B cell (primary cell): ENCODE measurements around the gene KDM1B. TPM values are rescaled to one million over a fixed set of nuclear protein-coding genes. Genes with fewer than 3 reads are reported as not detected.

Experiments
- ATAC-seq: fragments of 200-7000 bp; cut with Tn5 transposase; one replicate; pipeline ENCODE4 v1.10.0; 2021; ENCODE audit warnings: low read depth, mild to moderate bottlenecking, moderate number of reproducible peaks, moderate library complexity
- CTCF ChIA-PET: fragments of 350-600 bp; sonication (Branson Sonifier 250); formaldehyde crosslinking; loops from one replicate; lab custom pipeline; 2021; ENCODE audit warnings: antibody characterized with exemption, inconsistent platforms; lab: Charles Lee
- POLR2A ChIA-PET: fragments of 350-600 bp; sonication (Branson Sonifier 250); formaldehyde crosslinking; loops from one replicate; lab custom pipeline; 2021; ENCODE audit warnings: antibody characterized with exemption; lab: Charles Lee
- DNase-seq: peaks from one replicate; pipeline ENCODE4 v3.0.0; 2013
- H2AFZ ChIP-seq: 2 replicates; pipeline ENCODE4 v1.6.1; 2012; ENCODE audit warnings: mild to moderate bottlenecking, low read depth, low read length; ENCODE audit not compliant: insufficient read depth, poor library complexity, severe bottlenecking
- H3K27ac ChIP-seq, 2 donors: 1 replicate in 1 of 2; 2 replicates in 1 of 2; pipeline ENCODE4 v1.5.1; 2012 to 2013; ENCODE audit warnings: low read length in 2 of 2, mild to moderate bottlenecking in 2 of 2, moderate library complexity in 1 of 2
- H3K27me3 ChIP-seq, 4 experiments: fragments of 200-600 bp in 1 of 4; sonication (generic) in 1 of 4; replicated peaks in 1 of 4; 1 replicate in 2 of 4; 2 replicates in 2 of 4; pipeline versions ENCODE4 v1.6.1 to v1.7.0; 2013 to 2016; ENCODE audit warnings: low read length in 3 of 4, mild to moderate bottlenecking in 2 of 4, mixed read lengths in 1 of 4, moderate library complexity in 1 of 4; ENCODE audit not compliant: insufficient read depth in 4 of 4, control insufficient read depth in 3 of 4; ENCODE audit errors: control extremely low read depth in 1 of 4
- H3K36me3 ChIP-seq, 2 experiments: replicated peaks in 1 of 2; 1 replicate in 1 of 2; 2 replicates in 1 of 2; pipeline versions ENCODE4 v1.6.1 to v1.7.1; 2013; ENCODE audit warnings: low read length in 1 of 2; ENCODE audit not compliant: insufficient read depth in 2 of 2, control insufficient read depth in 1 of 2; ENCODE audit errors: control extremely low read depth in 1 of 2, extremely low read depth in 1 of 2
- H3K4me1 ChIP-seq, 2 donors: fragments of 200-600 bp in 1 of 2; sonication (generic) in 1 of 2; 1 replicate in 1 of 2; 2 replicates in 1 of 2; pipeline versions ENCODE4 v1.5.1 to v1.6.1; 2013 to 2017; ENCODE audit warnings: low read length in 2 of 2; ENCODE audit not compliant: control insufficient read depth in 2 of 2, insufficient read depth in 2 of 2
- H3K4me2 ChIP-seq: replicated peaks from 2 replicates; pipeline ENCODE3; 2012; ENCODE audit warnings: mild to moderate bottlenecking, low read depth, low read length; ENCODE audit not compliant: poor library complexity, severe bottlenecking
- H3K4me3 ChIP-seq, 5 experiments: fragments of 200-600 bp in 1 of 5; sonication (generic) in 1 of 5; 1 replicate in 3 of 5; 2 replicates in 2 of 5; pipeline versions ENCODE4 v1.5.1 to v1.7.0; 2011 to 2016; ENCODE audit warnings: low read length in 4 of 5, mild to moderate bottlenecking in 4 of 5, low read depth in 2 of 5, control low read depth in 1 of 5, moderate library complexity in 1 of 5; ENCODE audit not compliant: insufficient read depth in 1 of 5; ENCODE audit errors: control extremely low read depth in 1 of 5, extremely low read depth in 1 of 5
- H3K79me2 ChIP-seq: fragments of 200-600 bp; sonication (generic); one replicate; pipeline ENCODE4 v1.6.0; 2016; ENCODE audit warnings: low read length; ENCODE audit not compliant: control insufficient read depth, insufficient read depth
- H3K9ac ChIP-seq: fragments of 200-600 bp; sonication (generic); 2 replicates; pipeline ENCODE4 v1.6.1; 2017; ENCODE audit warnings: mild to moderate bottlenecking, low read length, moderate library complexity
- H3K9me3 ChIP-seq, 3 donors: one replicate each; pipeline versions ENCODE4 v1.6.1 to v1.7.1; 2013; ENCODE audit warnings: low read length in 2 of 3; ENCODE audit not compliant: control insufficient read depth in 2 of 3, insufficient read depth in 1 of 3; ENCODE audit errors: control extremely low read depth in 1 of 3
- H4K20me1 ChIP-seq: 2 replicates; pipeline ENCODE4 v1.6.0; 2012; ENCODE audit warnings: mild to moderate bottlenecking, low read length; ENCODE audit not compliant: insufficient read depth, control insufficient read depth, poor library complexity, severe bottlenecking
- H3K27ac Mint-ChIP-seq: one replicate; pipeline ENCODE4 v1.8.0; 2021; ENCODE audit warnings: mixed read lengths
- H3K27me3 Mint-ChIP-seq: one replicate; pipeline ENCODE4 v1.8.0; 2021; ENCODE audit warnings: mixed read lengths
- H3K4me1 Mint-ChIP-seq: one replicate; pipeline ENCODE4 v1.8.0; 2021; ENCODE audit warnings: mixed read lengths
- H3K4me3 Mint-ChIP-seq: one replicate; pipeline ENCODE4 v1.8.0; 2021; ENCODE audit warnings: mixed read lengths
- H3K9me3 Mint-ChIP-seq: one replicate; pipeline ENCODE4 v1.8.0; 2022; ENCODE audit warnings: mixed read lengths; ENCODE audit not compliant: insufficient read depth
- EZH2 ChIP-seq: IDR thresholded peaks from 2 replicates; pipeline ENCODE4 v1.6.1; 2012; ENCODE audit warnings: borderline replicate concordance, low read depth, mild to moderate bottlenecking, moderate library complexity, low read length; ENCODE audit not compliant: insufficient read depth, poor library complexity, severe bottlenecking
- WGBS: methylation state at CpG from one replicate; pipeline ENCODE4 v1.1.5; 2013; ENCODE audit warnings: missing lambda C conversion rate; ENCODE audit not compliant: insufficient coverage; 5-methylcytosine and 5-hydroxymethylcytosine counted together
- intact Hi-C: fragments of 100-400 bp; cut with micrococcal nuclease; formaldehyde crosslinking; loops from one replicate; pipeline ENCODE4 v1.10.0; 2022
- polyA plus RNA-seq: library from polyadenylated mRNA; depleted of rRNA; stranded (reverse); fragments of >200 nt; gene quantifications from 2 replicates; pipeline ENCODE4 v1.2.3, GENCODE V29; 2012
- total RNA-seq, 2 donors: library from RNA; stranded (reverse); fragments of 120-200 nt in 1 of 2; gene quantifications; 1 replicate in 1 of 2; 2 replicates in 1 of 2; pipeline versions ENCODE4 v1.2.3 to v1.2.4, GENCODE V29; 2013 to 2022
- TF ChIP-seq, protein P1 (sequence below): fragments of 200-600 bp; IDR thresholded peaks from one replicate; pipeline ENCODE4 v1.8.0; 2022; ENCODE audit warnings: antibody characterized with exemption, mild to moderate bottlenecking

The KDM1B gene
- total and polyA plus RNA-seq, 2 donors (not counting 1 experiment from before 2014, with no cell fraction given) = 10.9 to 16.0 TPM

DNA sequence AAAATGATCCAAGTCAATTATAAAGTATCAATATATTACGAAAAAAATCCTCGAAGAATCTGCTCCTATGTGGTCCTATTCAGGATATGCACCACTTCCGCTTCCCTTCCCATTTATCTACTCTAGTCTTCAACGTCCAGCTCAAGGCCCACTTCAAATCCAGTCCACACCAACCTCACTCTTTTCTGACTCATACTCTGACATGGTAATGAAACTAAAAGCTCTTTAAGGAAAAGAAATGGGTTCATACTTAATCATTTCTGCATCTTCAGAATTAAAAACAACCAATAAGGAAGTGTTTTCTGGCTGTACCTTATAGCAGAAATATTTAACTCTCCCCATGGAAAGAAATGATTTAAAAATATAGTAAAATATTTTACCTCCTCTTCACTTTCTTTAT is 94.0 kb downstream of the KDM1B start:
- H3K27ac Mint-ChIP-seq = no peak overlapping the region
- peaks cover 4% of the 10 kb centered on the region for H4K20me1 ChIP-seq
- CTCF ChIA-PET = no interaction called here

DNA sequence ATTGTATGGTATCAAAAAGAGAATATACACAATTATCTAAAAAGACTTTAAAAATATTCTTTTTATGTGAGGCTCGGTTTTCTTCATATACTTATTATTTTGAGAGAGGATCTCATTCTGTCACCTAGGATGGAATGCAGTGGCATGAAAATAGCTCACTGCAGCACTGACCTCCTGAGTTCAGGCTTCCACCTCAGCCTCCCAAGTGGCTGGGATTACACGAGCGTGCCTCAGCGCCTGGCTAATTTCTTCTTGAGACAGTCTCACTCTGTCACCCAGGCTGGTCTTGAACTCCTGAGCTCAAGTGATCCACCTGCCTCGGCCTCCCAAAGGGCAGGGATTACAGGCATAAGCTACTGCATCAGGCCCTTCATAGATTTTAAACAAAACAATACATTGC is 98.4 kb downstream of the KDM1B start:
- no peaks in the 10 kb centered on the region for H3K4me1 ChIP-seq
- ChIA-PET POLR2A (no interaction called here), CTCF (interaction anchor here (0.5 kb wide), 1 partner anchor 63 kb away, joined by 3 read pairs; no protein-coding TSS in a partner anchor)
- intact Hi-C loops = no loop called here
- H3K9me3 ChIP-seq = no peaks in the 10 kb centered on the region
- peaks cover 9% of the 10 kb centered on the region for H4K20me1 ChIP-seq
- Mint-ChIP-seq H3K9me3 (no peaks in the 10 kb centered on the region), H3K27ac (no peak overlapping the region), H3K27me3 (no peaks in the 10 kb centered on the region), H3K4me1 (no peaks in the 10 kb centered on the region), H3K4me3 (no peak overlapping the region)
- no peak for TF ChIP-seq EZH2
- TF ChIP-seq, protein P1, sequence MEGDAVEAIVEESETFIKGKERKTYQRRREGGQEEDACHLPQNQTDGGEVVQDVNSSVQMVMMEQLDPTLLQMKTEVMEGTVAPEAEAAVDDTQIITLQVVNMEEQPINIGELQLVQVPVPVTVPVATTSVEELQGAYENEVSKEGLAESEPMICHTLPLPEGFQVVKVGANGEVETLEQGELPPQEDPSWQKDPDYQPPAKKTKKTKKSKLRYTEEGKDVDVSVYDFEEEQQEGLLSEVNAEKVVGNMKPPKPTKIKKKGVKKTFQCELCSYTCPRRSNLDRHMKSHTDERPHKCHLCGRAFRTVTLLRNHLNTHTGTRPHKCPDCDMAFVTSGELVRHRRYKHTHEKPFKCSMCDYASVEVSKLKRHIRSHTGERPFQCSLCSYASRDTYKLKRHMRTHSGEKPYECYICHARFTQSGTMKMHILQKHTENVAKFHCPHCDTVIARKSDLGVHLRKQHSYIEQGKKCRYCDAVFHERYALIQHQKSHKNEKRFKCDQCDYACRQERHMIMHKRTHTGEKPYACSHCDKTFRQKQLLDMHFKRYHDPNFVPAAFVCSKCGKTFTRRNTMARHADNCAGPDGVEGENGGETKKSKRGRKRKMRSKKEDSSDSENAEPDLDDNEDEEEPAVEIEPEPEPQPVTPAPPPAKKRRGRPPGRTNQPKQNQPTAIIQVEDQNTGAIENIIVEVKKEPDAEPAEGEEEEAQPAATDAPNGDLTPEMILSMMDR = no peak
- no peak overlapping the region for H2AFZ ChIP-seq
- peaks cover 3 to 41% of the 10 kb centered on the region in 2 experiments for H3K36me3 ChIP-seq
- no peak overlapping the region for H3K4me3 ChIP-seq
- WGBS = 98% methylated on average over 4 of the region's 5 CpGs
- DNase-seq (no peak), ATAC-seq (no peak)
- no peak overlapping the region for H3K27ac ChIP-seq
- H3K79me2 ChIP-seq = peaks cover 68% of the 10 kb centered on the region
- H3K9ac ChIP-seq = no peak overlapping the region
- no peaks in the 10 kb centered on the region for H3K27me3 ChIP-seq
- H3K4me2 ChIP-seq = no peak overlapping the region

More for the DNA sequence above, 94.0 kb downstream of the KDM1B start:
- H3K27me3 Mint-ChIP-seq = no peaks in the 10 kb centered on the region
- H3K9ac ChIP-seq = no peak overlapping the region
- WGBS = 100% methylated on average over 2 of the region's 4 CpGs
- H3K9me3 Mint-ChIP-seq = no peaks in the 10 kb centered on the region
- H3K9me3 ChIP-seq = no peaks in the 10 kb centered on the region
- H3K4me3 Mint-ChIP-seq = no peak overlapping the region
- H3K27me3 ChIP-seq = no peaks in the 10 kb centered on the region
- POLR2A ChIA-PET = no interaction called here
- no peak overlapping the region for H3K4me2 ChIP-seq
- DNase-seq = no peak
- H2AFZ ChIP-seq = no peak overlapping the region
- no peaks in the 10 kb centered on the region for H3K4me1 ChIP-seq
- H3K4me3 ChIP-seq = no peak overlapping the region
- H3K4me1 Mint-ChIP-seq = peaks cover 10% of the 10 kb centered on the region
- TF ChIP-seq EZH2 = no peak
- TF ChIP-seq, protein P1 = no peak
- intact Hi-C loops = no loop called here
- H3K36me3 ChIP-seq = peaks cover 16 to 44% of the 10 kb centered on the region in 2 experiments
- no peak overlapping the region for H3K27ac ChIP-seq
- H3K79me2 ChIP-seq = peaks cover 40% of the 10 kb centered on the region
- ATAC-seq = no peak
